Measurements from ENCODE around the gene DSCAML1.

DSCAML1 gene, protein sequence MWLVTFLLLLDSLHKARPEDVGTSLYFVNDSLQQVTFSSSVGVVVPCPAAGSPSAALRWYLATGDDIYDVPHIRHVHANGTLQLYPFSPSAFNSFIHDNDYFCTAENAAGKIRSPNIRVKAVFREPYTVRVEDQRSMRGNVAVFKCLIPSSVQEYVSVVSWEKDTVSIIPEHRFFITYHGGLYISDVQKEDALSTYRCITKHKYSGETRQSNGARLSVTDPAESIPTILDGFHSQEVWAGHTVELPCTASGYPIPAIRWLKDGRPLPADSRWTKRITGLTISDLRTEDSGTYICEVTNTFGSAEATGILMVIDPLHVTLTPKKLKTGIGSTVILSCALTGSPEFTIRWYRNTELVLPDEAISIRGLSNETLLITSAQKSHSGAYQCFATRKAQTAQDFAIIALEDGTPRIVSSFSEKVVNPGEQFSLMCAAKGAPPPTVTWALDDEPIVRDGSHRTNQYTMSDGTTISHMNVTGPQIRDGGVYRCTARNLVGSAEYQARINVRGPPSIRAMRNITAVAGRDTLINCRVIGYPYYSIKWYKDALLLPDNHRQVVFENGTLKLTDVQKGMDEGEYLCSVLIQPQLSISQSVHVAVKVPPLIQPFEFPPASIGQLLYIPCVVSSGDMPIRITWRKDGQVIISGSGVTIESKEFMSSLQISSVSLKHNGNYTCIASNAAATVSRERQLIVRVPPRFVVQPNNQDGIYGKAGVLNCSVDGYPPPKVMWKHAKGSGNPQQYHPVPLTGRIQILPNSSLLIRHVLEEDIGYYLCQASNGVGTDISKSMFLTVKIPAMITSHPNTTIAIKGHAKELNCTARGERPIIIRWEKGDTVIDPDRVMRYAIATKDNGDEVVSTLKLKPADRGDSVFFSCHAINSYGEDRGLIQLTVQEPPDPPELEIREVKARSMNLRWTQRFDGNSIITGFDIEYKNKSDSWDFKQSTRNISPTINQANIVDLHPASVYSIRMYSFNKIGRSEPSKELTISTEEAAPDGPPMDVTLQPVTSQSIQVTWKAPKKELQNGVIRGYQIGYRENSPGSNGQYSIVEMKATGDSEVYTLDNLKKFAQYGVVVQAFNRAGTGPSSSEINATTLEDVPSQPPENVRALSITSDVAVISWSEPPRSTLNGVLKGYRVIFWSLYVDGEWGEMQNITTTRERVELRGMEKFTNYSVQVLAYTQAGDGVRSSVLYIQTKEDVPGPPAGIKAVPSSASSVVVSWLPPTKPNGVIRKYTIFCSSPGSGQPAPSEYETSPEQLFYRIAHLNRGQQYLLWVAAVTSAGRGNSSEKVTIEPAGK (N-terminal part only)

GRCh38 chr11:117796872-117797529 lies at the start of gene DSCAML1:
DSCAML1 (minus strand) TSS chr11:117797216; CDS start chr11:117797079, 137 bp downstream.
- DNase-seq (ENCODE audit: low read depth) = no peak

DNA sequence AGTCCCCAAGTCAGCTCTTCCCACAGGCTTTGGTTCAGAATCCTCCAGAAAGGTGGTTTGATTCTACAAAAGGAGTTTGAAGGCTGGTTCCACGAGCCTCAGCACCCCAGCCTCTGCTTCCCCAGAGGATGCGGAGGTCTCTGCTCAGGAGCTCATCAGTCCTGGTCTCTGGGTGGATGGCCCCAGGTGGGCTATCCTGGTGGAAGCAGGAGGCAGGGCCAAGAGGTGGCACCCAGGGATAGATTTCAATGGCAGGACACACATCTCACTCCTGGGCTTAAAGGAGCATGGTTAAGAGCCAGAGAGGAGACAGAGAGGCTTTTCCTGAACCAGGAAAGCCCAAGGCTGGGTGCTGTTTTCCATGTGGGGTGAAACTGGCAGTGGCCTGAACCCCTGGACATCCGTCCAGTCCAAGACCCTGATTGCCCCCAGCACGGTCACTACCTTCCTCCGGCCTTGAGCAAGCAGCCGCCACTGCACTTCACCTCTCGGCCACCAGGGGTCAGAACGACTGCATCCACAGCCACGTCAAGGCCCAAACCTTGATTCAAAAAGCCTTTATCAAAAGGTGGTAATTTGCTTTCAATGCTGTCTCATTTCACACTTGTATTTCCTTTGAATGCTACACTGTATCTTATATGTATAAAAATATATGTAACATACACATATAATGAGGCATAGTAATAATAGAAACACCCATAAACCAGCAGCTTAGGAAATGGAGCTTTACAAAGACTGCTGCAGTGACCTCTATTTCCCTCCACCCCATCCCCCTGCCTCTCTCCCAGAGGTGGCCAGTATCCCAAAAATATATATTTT lies 46.9 kb upstream of the DSCAML1 start:
- DNase-seq (ENCODE audit: low read depth) = peak; percentile 16

DNA sequence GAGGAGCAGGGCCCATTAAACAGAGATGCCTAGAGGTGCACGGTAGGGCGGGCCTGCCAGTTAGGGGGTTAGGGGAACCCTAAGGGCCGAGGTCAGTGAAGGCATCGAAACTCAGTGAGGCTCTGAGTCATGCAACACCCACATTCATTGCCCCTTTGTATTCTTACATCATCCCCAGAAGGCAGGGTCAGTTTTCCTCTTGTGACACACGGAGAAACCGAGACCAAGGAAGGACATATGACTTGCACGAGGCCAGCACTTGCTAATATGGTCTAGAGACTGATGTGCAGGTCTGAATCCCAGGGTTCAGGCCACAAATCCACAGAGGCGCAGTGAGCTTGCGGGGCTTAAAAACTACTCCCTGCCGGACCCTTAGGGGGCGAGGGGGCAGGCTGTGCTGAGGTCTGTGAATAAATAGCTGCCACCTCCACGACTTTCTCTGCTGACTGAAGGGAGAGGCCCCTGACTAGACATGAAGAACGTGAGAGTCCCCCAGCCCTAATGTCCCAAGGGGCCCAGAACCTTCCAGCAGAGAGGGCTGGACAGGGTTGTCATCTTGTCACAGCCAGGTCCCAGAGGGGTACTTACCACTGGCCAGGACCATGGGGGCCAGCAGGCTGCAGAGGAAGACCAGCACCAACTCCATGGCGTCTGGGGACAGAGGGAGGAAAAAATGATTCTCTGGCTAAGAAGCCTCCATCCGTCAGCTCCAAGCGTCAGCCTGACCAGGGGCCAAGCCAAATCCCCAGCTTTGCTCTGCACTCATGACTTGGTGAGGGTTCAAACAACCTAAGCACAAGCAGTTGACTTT lies 45.3 kb upstream of the DSCAML1 start:
- no peak for DNase-seq (ENCODE audit: low read depth)

DNA sequence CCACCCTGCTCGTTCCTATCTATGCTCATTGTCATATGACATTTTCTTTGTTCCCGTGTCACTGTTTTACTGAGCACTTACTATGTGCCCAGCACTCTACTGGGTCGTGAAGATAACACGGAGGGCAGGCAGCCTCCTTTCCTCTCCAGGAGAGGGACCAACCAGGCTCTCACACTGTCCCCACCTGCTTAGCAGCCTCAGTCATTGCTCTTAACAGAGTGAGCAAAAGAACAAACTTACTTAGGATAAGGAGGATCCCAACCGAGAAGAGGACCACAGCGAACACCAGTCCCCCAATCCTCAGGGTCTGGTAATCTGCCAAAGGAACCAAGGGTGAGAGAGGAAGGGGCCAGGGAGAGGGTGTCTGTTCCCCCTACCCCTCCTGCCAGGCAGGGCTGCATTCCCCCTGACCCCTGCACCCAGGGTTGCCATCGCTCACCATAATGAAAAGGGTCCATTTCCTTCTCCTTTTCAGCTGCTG lies 44.6 kb upstream of the DSCAML1 start:
- no peak for DNase-seq (ENCODE audit: low read depth)

DNA sequence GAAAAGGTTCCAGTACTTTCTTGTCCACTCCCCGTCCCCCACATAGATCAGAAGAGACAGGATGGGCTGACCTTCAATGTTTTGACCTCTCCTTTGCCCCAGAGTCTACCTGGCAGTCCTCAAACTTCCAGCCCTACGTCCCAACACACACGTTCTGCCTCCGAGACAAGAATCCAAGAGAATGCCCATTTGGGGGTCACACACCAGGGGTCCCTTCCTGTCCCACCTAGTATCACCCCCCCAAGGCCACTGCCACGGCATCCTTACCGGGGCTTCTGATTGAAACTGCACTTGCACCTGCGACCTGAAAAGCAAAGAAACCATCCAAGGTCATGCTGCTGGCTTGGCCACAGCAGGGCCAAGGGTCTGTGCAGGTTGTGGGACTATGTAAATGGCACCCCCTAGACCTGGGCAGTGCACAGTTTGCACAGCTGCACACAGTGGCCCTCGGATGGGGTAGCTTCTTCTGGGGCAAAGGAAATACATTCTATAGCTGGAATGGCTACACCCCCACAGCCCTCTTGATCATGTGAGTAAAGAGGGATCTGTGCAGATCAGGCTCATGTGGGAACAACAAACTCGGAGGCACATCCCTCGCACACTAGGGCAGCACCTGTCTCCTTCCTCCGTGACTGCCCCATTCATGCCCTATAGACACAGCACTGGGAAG lies 44.0 kb upstream of the DSCAML1 start:
- DNase-seq (ENCODE audit: low read depth) = no peak

DNA sequence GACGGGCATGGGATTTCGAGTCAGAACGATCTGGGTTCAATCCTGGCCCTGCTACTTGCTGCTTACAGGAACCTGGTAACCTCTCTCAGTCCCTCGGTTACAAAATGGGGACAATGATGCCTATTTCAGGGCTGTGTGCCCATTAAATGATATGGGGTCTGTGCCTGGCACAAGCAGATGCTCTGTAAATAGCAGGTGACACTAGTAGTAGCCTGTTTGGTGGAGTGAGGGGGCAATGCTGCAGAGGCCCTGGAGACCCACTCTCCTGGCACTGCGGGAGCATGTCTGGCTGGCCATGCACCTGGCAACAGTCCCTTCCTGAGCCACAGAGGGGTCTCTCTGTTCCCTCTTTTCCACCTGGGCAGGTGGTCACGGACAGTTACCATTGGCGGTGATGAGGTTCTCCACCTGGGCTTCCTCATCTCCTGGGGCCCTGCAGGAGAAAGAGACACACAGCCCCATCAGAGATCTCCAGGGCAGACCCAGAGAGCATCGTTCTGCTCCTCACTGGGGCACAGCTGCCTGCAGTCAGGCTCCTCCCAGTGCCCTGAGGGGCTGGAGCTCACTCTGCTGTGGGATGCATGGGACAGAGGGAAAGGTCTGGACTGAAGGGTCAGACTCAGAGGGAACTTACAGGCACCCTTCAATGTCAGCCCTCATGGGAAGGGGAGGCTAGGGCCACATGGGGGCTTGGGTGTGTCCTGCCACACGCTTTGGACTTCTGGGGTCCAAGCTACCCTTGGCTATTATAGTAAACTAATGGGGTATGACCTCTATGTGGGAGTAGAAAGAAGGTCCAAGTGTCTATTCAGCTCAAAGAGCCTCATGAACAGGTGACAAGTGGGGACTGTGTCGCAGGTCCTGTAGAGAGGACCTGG lies 43.2 kb upstream of the DSCAML1 start:
- DNase-seq (ENCODE audit: low read depth) = no peak

DNA sequence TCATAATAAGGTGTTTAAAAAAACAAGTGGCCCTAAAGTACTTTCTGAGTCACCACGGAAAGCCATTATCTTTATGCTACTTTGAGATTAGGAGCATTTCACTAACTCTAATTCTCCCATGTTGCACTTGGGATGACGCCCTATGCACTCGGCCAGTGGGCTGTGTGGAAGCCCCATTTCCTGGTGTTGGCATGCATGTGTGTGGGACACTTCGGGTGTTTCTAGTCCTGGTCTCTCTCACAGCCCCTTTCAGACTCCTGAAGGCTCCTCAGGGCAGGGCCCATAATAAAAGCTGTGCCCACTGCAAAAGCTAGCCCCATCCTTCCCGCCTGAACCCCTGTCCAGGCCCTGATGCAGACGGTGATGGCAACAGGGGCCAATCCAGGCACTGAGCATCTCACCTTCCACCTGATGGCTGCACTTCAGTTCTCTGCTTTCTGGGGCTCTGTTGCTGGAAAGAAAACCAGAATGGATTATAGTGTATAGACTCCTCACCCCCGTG lies 42.4 kb upstream of the DSCAML1 start:
- no peak for DNase-seq (ENCODE audit: low read depth)

GRCh38 chr11:117838901-117839300 lies 41.9 kb upstream of the DSCAML1 start:
- no peak for DNase-seq (ENCODE audit: low read depth)

DNA sequence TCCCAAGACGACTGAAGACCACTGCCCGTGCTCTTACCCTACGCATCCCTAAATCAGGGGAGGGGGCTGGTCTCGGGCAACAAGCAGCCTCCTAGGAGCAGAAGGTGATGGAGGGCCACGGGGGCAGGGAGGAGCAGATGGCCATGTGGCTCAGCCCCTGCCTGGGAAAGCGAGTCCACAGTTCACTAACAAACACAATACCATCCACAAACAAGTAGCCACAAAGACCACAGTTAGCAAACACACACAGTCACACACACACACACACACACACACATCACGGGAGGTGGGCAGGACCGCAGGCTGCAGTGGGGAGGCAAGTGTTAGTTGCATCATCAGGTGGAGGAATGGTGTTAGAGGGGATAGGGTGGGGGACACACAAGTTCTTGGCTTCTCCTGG lies 40.8 kb upstream of the DSCAML1 start:
- DNase-seq (ENCODE audit: low read depth) = no peak

DNA sequence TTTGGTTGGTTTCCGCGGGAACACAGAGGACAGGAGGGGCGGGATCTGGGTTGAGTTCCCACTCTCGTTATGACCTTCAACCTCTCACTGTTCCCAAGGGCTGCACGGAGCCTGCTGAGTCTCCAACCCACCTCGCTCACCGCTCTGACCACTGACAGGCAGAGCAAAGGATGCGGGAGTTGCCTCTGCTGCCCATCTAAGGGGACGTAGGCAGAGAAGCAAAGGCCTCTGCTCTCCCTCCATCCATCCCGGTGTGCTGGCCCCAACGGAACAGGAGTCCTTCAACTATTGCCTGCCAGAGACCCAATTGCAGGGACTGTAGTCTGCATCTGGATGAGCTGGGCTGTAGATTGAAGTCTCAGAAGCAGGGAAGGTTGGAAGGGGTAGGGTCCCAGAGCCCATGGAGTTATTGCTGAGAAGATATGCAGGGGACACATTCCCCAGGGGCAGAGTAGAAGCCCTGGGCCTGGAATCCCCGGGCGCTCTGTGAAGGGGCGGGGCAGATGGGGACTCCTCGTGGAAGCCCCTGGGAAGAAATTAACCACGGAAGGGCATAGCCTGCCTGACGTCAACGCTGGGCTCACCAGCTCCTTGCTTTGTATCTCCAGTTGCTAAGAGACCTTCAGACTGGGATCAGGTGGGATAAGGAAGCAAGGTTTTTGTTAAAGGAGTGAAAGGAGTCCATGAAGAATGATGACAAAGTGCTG lies 40.2 kb upstream of the DSCAML1 start:
- DNase-seq (ENCODE audit: low read depth) = no peak

DNA sequence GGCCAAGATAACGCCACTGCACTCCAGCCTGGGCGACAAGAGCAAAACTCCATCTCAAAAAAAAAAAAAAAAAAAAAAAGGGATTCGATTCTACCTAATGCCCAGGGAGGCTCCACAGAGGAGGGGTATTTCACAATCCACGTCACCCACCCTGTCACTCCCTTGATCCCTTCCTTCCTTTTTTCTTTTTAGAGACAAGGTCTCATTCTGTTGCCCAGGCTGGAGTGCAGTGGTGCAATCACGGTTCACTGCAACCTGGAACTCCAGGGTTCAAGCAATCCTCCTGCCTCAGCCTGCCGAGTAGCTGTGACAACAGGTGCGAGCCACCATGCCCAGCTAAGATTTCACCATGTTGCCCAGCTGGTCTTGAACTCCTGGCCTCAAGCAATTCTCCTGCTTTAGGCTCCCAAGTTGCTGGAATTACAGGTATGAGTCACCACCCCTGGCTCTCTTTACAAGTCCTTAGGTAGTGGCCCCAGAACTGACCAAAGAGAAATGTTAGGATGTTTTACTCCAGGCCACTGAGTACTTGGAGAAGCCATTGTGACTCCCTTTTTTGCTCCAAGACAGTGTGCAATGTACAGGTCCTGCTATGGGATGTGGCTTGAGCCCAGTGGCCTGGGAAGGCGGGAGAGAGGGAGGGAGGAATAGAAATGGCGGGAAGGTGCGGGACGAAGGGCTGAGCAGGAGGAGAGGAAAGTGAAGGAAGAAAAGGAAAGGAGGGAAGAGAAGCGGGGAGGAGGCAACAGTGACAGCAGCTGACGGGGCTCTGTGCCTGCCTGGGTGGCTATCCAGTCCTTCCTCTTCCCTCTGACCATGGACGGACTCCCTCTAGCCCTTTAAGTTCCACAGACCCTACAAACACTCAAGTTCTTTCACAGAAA lies 39.3 kb upstream of the DSCAML1 start:
- DNase-seq (ENCODE audit: low read depth) = no peak

GRCh38 chr11:117835576-117835975 lies 38.6 kb upstream of the DSCAML1 start:
- no peak for DNase-seq (ENCODE audit: low read depth)

GRCh38 chr11:117834838-117835443 lies 37.9 kb upstream of the DSCAML1 start:
- no peak for DNase-seq (ENCODE audit: low read depth)

- DNase-seq (ENCODE audit: low read depth) = no peak
Measured at GRCh38 chr11:117834068-117834810, 37.2 kb upstream of the DSCAML1 start.

GRCh38 chr11:117833401-117833891 lies 36.4 kb upstream of the DSCAML1 start:
- no peak for DNase-seq (ENCODE audit: low read depth)

Data from GM04504 (cell line).